Measurements from ENCODE around the gene AFDN.

GRCh38 chr6:167913699-167914098, 87.0 kb downstream of the AFDN start:
- no peak for TF ChIP-seq CTCF (IDR thresholded peaks at IDR 0.05; ENCODE audit: control extremely low read depth in 1 of 3, insufficient read depth in 1 of 3, low read depth in 1 of 3, low read length in 3 of 3)
- TF ChIP-seq YY1 (IDR thresholded peaks at IDR 0.05; ENCODE audit: low read depth, low read length): no peak
- no peak for TF ChIP-seq SP1 (IDR thresholded peaks at IDR 0.05; ENCODE audit: low read depth, low read length)
- no peak for TF ChIP-seq POLR2A (IDR thresholded peaks at IDR 0.05; ENCODE audit: control extremely low read depth in 1 of 2, low read depth in 2 of 2, low read length in 2 of 2)
- no peak for TF ChIP-seq MAFK (IDR thresholded peaks at IDR 0.05; ENCODE audit: low read depth, low read length)
- TF ChIP-seq JUND (IDR thresholded peaks at IDR 0.05; ENCODE audit: low read length): no peak
- TF ChIP-seq KDM5A (IDR thresholded peaks at IDR 0.05; ENCODE audit: low read length): no peak
- TF ChIP-seq TAF1 (IDR thresholded peaks at IDR 0.05; ENCODE audit: low read depth, low read length): no peak

Measured in H1 (cell line).